GM12878 (cell line): Measurements from ENCODE around the gene WWOX. TPM values are rescaled to one million over a fixed set of nuclear protein-coding genes. Genes with fewer than 3 reads are reported as not detected.

ENCODE experiments used
- ATAC-seq: fragments of 200-7000 bp; cut with Tn5 transposase; 3 replicates; pipeline ENCODE4 v1.9.1; 2020; ENCODE audit warnings: mild to moderate bottlenecking, moderate library complexity
- BruUV-seq: library from RNA; stranded (reverse); fragments of 400-500 nt; replicated peaks from 2 replicates; lab custom pipeline; 2021; lab: Mats Ljungman, UMichigan
- CTCF ChIA-PET: fragments of 300-600 bp; sonication (Branson Sonifier 250); formaldehyde crosslinking; extraction: SDS; loops from one replicate; lab custom pipeline; 2021; ENCODE audit warnings: inconsistent platforms; lab: Yijun Ruan, JAX
- POLR2A ChIA-PET: fragments of 350-600 bp; formaldehyde crosslinking; extraction: SDS; loops from one replicate; lab custom pipeline; 2021; ENCODE audit warnings: inconsistent platforms; lab: Charles Lee
- RAD21 ChIA-PET: fragments of 300-600 bp; sonication (Branson Sonifier 250); formaldehyde crosslinking; loops from one replicate; lab custom pipeline; 2023; ENCODE audit warnings: antibody characterized with exemption; ENCODE audit not compliant: unreplicated experiment; lab: Charles Lee
- SMC1A ChIA-PET: fragments of 300-600 bp; sonication (Branson Sonifier 250); formaldehyde crosslinking; loops from one replicate; lab custom pipeline; 2023; ENCODE audit not compliant: unreplicated experiment, uncharacterized antibody; lab: Charles Lee
- DNase-seq: peaks from one replicate; pipeline ENCODE4 v3.0.0-alpha.2; 2011; ENCODE audit warnings: low read depth, low spot score
- FAIRE-seq: peaks from 3 replicates; lab custom pipeline; 2011; peaks lifted over from hg19 to GRCh38; lab: Jason Lieb, UNC
- H2AFZ ChIP-seq: 2 replicates; pipeline ENCODE4 v1.6.0; 2011; ENCODE audit warnings: low read depth, low read length, control low read depth; ENCODE audit not compliant: control insufficient read depth
- H3K27ac ChIP-seq: 2 replicates; pipeline ENCODE4 v1.5.1; 2011; ENCODE audit warnings: control low read depth; ENCODE audit not compliant: control insufficient read depth, insufficient read depth
- H3K27me3 ChIP-seq, 2 experiments: replicated peaks in 1 of 2; 2 replicates each; pipeline versions ENCODE4 v1.6.0 to v1.6.1; 2011; ENCODE audit warnings: low read length in 1 of 2; ENCODE audit not compliant: control insufficient read depth in 2 of 2, insufficient read depth in 2 of 2
- H3K36me3 ChIP-seq, 2 experiments: 2 replicates each; pipeline ENCODE4 v1.5.1; 2011; ENCODE audit warnings: low read length in 1 of 2; ENCODE audit not compliant: control insufficient read depth in 2 of 2, insufficient read depth in 2 of 2
- H3K4me1 ChIP-seq: 2 replicates; pipeline ENCODE4 v1.6.1; 2011; ENCODE audit warnings: mild to moderate bottlenecking, low read length, moderate library complexity, mixed read lengths; ENCODE audit not compliant: control insufficient read depth, insufficient read depth
- H3K4me2 ChIP-seq: 2 replicates; pipeline ENCODE4 v1.6.0; 2011; ENCODE audit warnings: control low read depth; ENCODE audit not compliant: control insufficient read depth, insufficient read depth
- H3K4me3 ChIP-seq: fragments of 200-600 bp; sonication (generic); 2 replicates; pipeline ENCODE4 v1.5.1; 2016
- H3K79me2 ChIP-seq: 2 replicates; pipeline ENCODE4 v1.6.0; 2011; ENCODE audit warnings: low read length; ENCODE audit not compliant: control insufficient read depth, insufficient read depth
- H3K9ac ChIP-seq: 2 replicates; pipeline ENCODE4 v1.8.0; 2011; ENCODE audit warnings: low read length, control low read depth, mixed read lengths; ENCODE audit not compliant: control insufficient read depth, insufficient read depth
- H3K9me3 ChIP-seq: replicated peaks from 3 replicates; pipeline ENCODE4 v1.5.1; 2011; ENCODE audit warnings: mild to moderate bottlenecking, low read length; ENCODE audit not compliant: control insufficient read depth, insufficient read depth
- H4K20me1 ChIP-seq: 2 replicates; pipeline ENCODE4 v1.6.0; 2011; ENCODE audit not compliant: control insufficient read depth, insufficient read depth
- BHLHE40 ChIP-seq, 2 experiments: fragments of 450-650 bp in 1 of 2; IDR thresholded peaks; 2 replicates each; pipeline ENCODE4 v1.6.1; 2011 to 2017; ENCODE audit warnings: low read depth in 2 of 2, borderline replicate concordance in 1 of 2, improper control_type of control experiment in 1 of 2, low read length in 1 of 2, mild to moderate bottlenecking in 1 of 2
- CBFB ChIP-seq: IDR thresholded peaks from 2 replicates; pipeline ENCODE4 v1.6.1; 2016; ENCODE audit warnings: antibody characterized with exemption, low read depth
- CHD4 ChIP-seq: fragments of 200-600 bp; sonication (generic); IDR thresholded peaks from 2 replicates; pipeline ENCODE4 v1.6.1; 2016; ENCODE audit warnings: mild to moderate bottlenecking
- E2F8 ChIP-seq: fragments of 450-650 bp; IDR thresholded peaks from 2 replicates; pipeline ENCODE4 v1.6.1; 2018; ENCODE audit warnings: mild to moderate bottlenecking, low read depth, moderate library complexity; ENCODE audit not compliant: partially characterized antibody
- EP300 ChIP-seq, 2 experiments: fragments of 150-350 bp in 1 of 2; IDR thresholded peaks; 2 replicates each; pipeline ENCODE4 v1.6.1; 2011 to 2012; ENCODE audit warnings: low read depth in 2 of 2, low read length in 2 of 2, borderline replicate concordance in 1 of 2, improper control_type of control experiment in 1 of 2, inconsistent platforms in 1 of 2; ENCODE audit not compliant: control insufficient read depth in 1 of 2
- EZH2 ChIP-seq: IDR thresholded peaks from 2 replicates; pipeline ENCODE4 v1.6.1; 2012; ENCODE audit warnings: low read depth, mild to moderate bottlenecking, control low read depth, inconsistent platforms, low read length, borderline replicate concordance; ENCODE audit not compliant: control insufficient read depth
- FOS ChIP-seq: IDR thresholded peaks from 3 replicates; pipeline ENCODE4 v1.6.1; 2011; ENCODE audit warnings: borderline replicate concordance; ENCODE audit not compliant: insufficient read length; ENCODE audit errors: extremely low read depth
- GABPA ChIP-seq: IDR thresholded peaks from 2 replicates; pipeline ENCODE4 v1.6.1; 2014; ENCODE audit warnings: antibody characterized with exemption, low read depth, mild to moderate bottlenecking, inconsistent platforms
- IKZF1 ChIP-seq: fragments of 450-650 bp; conservative IDR thresholded peaks from 2 replicates; pipeline ENCODE4 v1.6.1; 2017; ENCODE audit warnings: antibody characterized with exemption, mild to moderate bottlenecking
- NR2C2 ChIP-seq: IDR thresholded peaks from 2 replicates; pipeline ENCODE4 v1.6.1; 2011; ENCODE audit warnings: borderline replicate concordance, low read depth; ENCODE audit not compliant: control insufficient read depth, insufficient read length
- PAX8 ChIP-seq: fragments of 450-650 bp; IDR thresholded peaks from 2 replicates; pipeline ENCODE4 v1.6.1; 2017; ENCODE audit warnings: mild to moderate bottlenecking, moderate library complexity
- POLR2AphosphoS2 ChIP-seq: IDR thresholded peaks from 2 replicates; pipeline ENCODE4 v1.6.1; 2011; ENCODE audit warnings: low read depth, mild to moderate bottlenecking, low read length, improper control_type of control experiment, moderate library complexity
- SP1 ChIP-seq: IDR thresholded peaks from one replicate; pipeline ENCODE4 v1.6.1; 2011; ENCODE audit warnings: low read depth, low read length
- WGBS: methylation state at CpG from one replicate; pipeline ENCODE4 v1.1.6; 2016; ENCODE audit warnings: low lambda C conversion rate; ENCODE audit not compliant: insufficient replicate concordance, insufficient coverage; ENCODE audit errors: missing lambda C conversion rate; 5-methylcytosine and 5-hydroxymethylcytosine counted together
- in situ Hi-C: fragments of 300-500 bp; cut with MboI; formaldehyde crosslinking; loops from 9 replicates; pipeline ENCODE4 v1.14.3; 2018; ENCODE audit warnings: mixed read lengths
- intact Hi-C: fragments of 100-400 bp; cut with micrococcal nuclease; formaldehyde crosslinking; loops from one replicate; pipeline ENCODE4 v1.14.2; 2022; ENCODE audit not compliant: unreplicated experiment
- polyA plus RNA-seq, 11 experiments: library from polyadenylated mRNA; depleted of rRNA in 4 of 11; unstranded in 6 of 11; stranded (reverse) in 5 of 11; fragments of >200 nt; fragmentation: Nextera tagmentation in 4 of 11; fragmentation: Illumina TruSeq in 1 of 11; extraction: Ambion mirVana in 4 of 11; extraction: Trizol in 1 of 11; gene quantifications; 1 replicate in 1 of 11; 2 replicates in 10 of 11; pipeline versions ENCODE4 v1.2.1 to v1.2.3, GENCODE V29; 2011 to 2016; ENCODE audit warnings: inconsistent platforms in 2 of 11, missing spikeins in 2 of 11, low read depth in 1 of 11
- total RNA-seq, 4 experiments: library from RNA; depleted of rRNA in 3 of 4; stranded (reverse); fragments of >200 nt in 3 of 4; fragmentation: Illumina TruSeq in 1 of 4; extraction: Trizol in 1 of 4; gene quantifications; 2 replicates each; pipeline versions ENCODE4 v1.2.1 to v1.2.3, GENCODE V29; 2013 to 2021
- TF ChIP-seq, protein P1 (sequence below): IDR thresholded peaks from 2 replicates; pipeline ENCODE4 v1.6.1; 2012; ENCODE audit warnings: mild to moderate bottlenecking, low read depth, low read length
- TF ChIP-seq, protein P2 (sequence below): IDR thresholded peaks from 2 replicates; pipeline ENCODE4 v1.6.1; 2012; ENCODE audit warnings: low read length, inconsistent platforms

WWOX gene
- total and polyA plus RNA-seq, 10 of the 15 experiments (the other 5 are each of a cell fraction or from before 2014, with no cell fraction given): 2.8 to 24.4 (median 17.8) TPM

GRCh38 chr16:78310990-78311561 is 211.6 kb downstream of the WWOX start (continued):
- TF ChIP-seq CBFB (no peak), PAX8 (no peak), SP1 (no peak), POLR2AphosphoS2 (no peak), EZH2 (no peak), CHD4 (no peak), IKZF1 (no peak)
- TF ChIP-seq, all 136 proteins: peak for 0

DNA sequence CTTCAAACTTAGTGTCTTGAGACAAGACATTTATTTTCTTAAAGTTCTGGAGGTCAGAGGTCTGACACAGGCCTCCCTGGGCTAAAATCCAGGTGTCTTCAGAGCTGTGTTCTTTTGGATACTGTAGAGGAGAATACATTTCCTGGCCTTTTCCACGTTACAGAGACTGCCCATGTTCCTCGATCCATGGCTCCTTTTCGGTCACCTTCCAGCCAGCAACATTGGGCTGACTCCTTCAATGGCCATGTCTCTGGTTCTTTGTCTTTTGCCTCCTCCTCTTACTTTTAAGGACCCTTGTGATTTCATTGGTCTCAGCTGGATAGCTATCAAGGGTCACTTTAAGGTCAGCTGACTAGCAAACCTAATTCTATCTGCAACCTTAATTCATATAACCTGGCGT is 212.4 kb downstream of the WWOX start:
- WGBS: 72% methylated on average over 4 of the region's 4 CpGs
- no TSS peak for BruUV-seq
- ChIA-PET SMC1A (interaction anchor here (0.6 to 1.5 kb wide), 2 partner anchors 10 to 647 kb away, joined by 3 read pairs; no protein-coding TSS in a partner anchor), RAD21 (no interaction called here), POLR2A (no interaction called here), CTCF (interaction anchor here (0.6 kb wide), 1 partner anchor 1690 kb away, joined by 3 read pairs; no protein-coding TSS in a partner anchor)
- no peaks in the 10 kb centered on the region for H4K20me1 ChIP-seq
- ATAC-seq (no peak), DNase-seq (no peak), FAIRE-seq (no peak)
- no peaks in the 10 kb centered on the region for H3K36me3 ChIP-seq
- no peaks in the 10 kb centered on the region; the same call in 1 of the 2 replicates for H3K4me1 ChIP-seq
- H3K9ac ChIP-seq: no peak overlapping the region
- in situ Hi-C loops (no loop called here), intact Hi-C loops (no loop called here)
- H3K27me3 ChIP-seq: no peaks in the 10 kb centered on the region
- H3K79me2 ChIP-seq: no peaks in the 10 kb centered on the region
- no peak overlapping the region for H2AFZ ChIP-seq
- no peak overlapping the region for H3K27ac ChIP-seq
- no peak overlapping the region for H3K4me2 ChIP-seq
- H3K4me3 ChIP-seq: no peak overlapping the region
- H3K9me3 ChIP-seq: no peaks in the 10 kb centered on the region
- TF ChIP-seq, protein P1, sequence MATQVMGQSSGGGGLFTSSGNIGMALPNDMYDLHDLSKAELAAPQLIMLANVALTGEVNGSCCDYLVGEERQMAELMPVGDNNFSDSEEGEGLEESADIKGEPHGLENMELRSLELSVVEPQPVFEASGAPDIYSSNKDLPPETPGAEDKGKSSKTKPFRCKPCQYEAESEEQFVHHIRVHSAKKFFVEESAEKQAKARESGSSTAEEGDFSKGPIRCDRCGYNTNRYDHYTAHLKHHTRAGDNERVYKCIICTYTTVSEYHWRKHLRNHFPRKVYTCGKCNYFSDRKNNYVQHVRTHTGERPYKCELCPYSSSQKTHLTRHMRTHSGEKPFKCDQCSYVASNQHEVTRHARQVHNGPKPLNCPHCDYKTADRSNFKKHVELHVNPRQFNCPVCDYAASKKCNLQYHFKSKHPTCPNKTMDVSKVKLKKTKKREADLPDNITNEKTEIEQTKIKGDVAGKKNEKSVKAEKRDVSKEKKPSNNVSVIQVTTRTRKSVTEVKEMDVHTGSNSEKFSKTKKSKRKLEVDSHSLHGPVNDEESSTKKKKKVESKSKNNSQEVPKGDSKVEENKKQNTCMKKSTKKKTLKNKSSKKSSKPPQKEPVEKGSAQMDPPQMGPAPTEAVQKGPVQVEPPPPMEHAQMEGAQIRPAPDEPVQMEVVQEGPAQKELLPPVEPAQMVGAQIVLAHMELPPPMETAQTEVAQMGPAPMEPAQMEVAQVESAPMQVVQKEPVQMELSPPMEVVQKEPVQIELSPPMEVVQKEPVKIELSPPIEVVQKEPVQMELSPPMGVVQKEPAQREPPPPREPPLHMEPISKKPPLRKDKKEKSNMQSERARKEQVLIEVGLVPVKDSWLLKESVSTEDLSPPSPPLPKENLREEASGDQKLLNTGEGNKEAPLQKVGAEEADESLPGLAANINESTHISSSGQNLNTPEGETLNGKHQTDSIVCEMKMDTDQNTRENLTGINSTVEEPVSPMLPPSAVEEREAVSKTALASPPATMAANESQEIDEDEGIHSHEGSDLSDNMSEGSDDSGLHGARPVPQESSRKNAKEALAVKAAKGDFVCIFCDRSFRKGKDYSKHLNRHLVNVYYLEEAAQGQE: no peak
- no peak for TF ChIP-seq EP300 (IDR thresholded peaks at IDR 0.05; ENCODE audit: borderline replicate concordance in 1 of 2, control insufficient read depth in 1 of 2, low read depth in 2 of 2, low read length in 2 of 2)
- no peak for TF ChIP-seq GABPA
- no peak for TF ChIP-seq FOS
- no peak for TF ChIP-seq E2F8
- TF ChIP-seq BHLHE40 (IDR thresholded peaks at IDR 0.05; ENCODE audit: borderline replicate concordance in 1 of 2, low read depth in 2 of 2, low read length in 1 of 2): no peak
- TF ChIP-seq, protein P2, sequence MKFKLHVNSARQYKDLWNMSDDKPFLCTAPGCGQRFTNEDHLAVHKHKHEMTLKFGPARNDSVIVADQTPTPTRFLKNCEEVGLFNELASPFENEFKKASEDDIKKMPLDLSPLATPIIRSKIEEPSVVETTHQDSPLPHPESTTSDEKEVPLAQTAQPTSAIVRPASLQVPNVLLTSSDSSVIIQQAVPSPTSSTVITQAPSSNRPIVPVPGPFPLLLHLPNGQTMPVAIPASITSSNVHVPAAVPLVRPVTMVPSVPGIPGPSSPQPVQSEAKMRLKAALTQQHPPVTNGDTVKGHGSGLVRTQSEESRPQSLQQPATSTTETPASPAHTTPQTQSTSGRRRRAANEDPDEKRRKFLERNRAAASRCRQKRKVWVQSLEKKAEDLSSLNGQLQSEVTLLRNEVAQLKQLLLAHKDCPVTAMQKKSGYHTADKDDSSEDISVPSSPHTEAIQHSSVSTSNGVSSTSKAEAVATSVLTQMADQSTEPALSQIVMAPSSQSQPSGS: no peak
- TF ChIP-seq NR2C2: no peak
